GM10266 (cell line): Measurements from ENCODE around the gene DUX4.
"Not testable (repeated sequence)": the region's sequence is repeated elsewhere in the genome, so short reads cannot be mapped to it uniquely, and the experiment has no call there.

Experiments
- DNase-seq: peaks from one replicate; pipeline ENCODE4 v3.0.0; 2012; ENCODE audit errors: extremely low spot score

Gene DUX4

DNA sequence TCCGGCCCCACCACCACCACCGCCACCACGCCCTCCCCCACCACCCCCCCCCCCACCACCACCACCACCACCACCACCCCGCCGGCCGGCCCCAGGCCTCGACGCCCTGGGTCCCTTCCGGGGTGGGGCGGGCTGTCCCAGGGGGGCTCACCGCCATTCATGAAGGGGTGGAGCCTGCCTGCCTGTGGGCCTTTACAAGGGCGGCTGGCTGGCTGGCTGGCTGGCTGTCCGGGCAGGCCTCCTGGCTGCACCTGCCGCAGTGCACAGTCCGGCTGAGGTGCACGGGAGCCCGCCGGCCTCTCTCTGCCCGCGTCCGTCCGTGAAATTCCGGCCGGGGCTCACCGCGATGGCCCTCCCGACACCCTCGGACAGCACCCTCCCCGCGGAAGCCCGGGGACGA lies at the start of gene DUX4:
TSS of gene DUX4 (plus strand) at position 347 of the 400 bp plus-strand sequence. CDS start at position 347, 0 bp downstream.
- not testable (repeated sequence) for DNase-seq

DNA sequence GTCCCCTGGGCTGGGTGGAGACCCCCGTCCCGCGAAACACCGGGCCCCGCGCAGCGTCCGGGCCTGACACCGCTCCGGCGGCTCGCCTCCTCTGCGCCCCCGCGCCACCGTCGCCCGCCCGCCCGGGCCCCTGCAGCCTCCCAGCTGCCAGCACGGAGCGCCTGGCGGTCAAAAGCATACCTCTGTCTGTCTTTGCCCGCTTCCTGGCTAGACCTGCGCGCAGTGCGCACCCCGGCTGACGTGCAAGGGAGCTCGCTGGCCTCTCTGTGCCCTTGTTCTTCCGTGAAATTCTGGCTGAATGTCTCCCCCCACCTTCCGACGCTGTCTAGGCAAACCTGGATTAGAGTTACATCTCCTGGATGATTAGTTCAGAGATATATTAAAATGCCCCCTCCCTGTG lies 1.9 kb downstream of the DUX4 start:
- peak; percentile 0 for DNase-seq

DNA sequence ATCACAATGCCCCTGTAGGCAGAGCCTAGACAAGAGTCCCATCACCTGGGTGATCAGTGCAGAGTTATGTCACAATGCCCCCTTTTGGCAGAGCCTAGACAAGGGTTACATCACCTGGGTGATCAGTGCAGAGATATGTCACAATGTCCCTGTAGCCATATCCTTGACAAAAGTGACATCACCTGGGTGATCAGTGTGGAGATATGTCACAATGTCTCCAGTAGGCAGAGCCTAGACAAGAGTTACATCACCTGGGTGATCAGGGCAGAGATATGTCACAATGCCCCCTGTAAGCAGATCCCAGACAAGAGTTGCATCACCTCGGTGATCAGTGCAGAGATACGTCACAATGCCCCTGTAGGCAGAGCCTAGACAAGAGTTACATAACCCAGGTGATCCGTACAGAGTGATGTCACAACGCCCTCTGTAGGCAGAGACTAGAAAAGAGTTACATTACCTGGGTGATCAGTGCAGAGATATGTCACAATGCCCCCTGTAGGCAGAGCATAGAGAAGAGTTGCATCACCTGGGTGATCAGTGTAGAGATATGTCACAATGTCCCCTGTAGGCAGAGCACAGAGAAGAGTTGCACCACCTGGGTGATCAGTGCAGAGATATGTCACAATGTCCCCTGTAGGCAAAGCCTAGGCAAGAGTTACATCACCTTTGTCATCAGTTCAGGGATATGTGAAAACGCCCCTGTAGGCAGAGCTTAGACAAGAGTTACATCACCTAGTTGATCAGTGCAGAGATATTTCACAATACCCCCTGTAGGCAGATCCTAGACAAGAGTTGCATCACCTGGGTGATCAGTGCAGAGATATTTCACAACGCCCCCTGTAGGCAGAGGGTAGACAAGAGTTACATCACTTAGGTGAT lies 4.4 kb downstream of the DUX4 start:
- DNase-seq: not testable (repeated sequence)

GRCh38 chr4:190178606-190178990 lies 5.0 kb downstream of the DUX4 start:
- DNase-seq: not testable (repeated sequence)

DNA sequence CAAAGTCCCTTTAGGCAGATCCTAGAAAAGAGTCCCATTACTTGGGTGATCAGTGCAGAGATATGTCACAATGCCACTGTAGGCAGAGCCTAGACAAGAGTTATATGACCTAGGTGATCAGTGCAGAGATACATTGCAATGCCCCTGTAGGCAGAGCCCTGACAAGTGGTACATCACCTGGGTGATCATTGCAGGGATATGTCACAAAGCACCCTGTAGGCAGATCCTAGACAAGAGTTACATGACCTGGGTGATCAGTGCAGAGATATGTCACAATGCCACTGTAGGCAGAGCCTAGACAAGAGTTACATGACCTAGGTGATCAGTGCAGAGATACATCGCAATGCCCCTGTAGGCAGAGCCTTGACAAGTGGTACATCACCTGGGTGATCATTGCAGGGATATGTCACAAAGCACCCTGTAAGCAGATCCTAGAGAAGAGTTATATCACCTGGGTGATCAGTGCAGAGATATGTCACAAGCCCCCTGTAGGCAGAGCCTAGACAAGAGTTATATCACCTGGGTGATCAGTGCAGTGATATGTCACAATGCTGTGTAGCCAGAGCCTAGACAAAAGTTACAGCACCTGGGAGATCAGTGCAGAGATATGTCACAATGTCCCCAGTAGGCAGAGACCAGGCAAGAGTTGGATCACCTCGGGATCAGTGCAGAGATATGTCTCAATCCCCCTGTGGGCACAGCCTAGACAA lies 5.6 kb downstream of the DUX4 start:
- DNase-seq: not testable (repeated sequence)

DNA sequence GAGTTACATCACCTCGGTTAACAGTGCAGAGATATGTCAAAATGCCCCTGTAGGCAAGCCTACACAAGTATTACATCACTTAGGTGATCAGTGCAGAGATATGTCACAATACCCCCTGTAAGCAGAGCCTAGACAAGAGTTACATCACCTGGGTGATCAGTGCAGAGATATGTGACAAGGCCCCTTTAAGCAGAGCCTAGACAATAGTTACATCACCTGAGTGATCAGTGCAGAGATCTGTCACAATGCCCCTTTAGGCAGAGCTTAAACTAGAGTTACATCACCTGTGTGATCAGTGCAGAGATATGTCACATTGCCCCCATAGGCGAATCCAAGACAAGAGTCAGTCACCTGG lies 6.1 kb downstream of the DUX4 start:
- not testable (repeated sequence) for DNase-seq

DNA sequence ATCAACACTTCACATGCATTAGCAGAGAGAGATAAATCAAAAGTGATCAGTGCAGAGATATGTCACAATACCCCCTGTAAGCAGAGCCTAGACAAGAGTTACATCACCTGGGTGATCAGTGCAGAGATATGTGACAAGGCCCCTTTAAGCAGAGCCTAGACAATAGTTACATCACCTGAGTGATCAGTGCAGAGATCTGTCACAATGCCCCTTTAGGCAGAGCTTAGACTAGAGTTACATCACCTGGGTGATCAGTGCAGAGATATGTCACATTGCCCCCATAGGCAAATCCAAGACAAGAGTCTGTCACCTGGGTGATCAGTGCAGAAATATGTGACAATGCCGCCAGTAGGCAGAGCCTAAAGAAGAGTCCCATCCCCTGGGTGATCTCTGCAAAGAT lies 7.4 kb downstream of the DUX4 start:
- not testable (repeated sequence) for DNase-seq

DNA sequence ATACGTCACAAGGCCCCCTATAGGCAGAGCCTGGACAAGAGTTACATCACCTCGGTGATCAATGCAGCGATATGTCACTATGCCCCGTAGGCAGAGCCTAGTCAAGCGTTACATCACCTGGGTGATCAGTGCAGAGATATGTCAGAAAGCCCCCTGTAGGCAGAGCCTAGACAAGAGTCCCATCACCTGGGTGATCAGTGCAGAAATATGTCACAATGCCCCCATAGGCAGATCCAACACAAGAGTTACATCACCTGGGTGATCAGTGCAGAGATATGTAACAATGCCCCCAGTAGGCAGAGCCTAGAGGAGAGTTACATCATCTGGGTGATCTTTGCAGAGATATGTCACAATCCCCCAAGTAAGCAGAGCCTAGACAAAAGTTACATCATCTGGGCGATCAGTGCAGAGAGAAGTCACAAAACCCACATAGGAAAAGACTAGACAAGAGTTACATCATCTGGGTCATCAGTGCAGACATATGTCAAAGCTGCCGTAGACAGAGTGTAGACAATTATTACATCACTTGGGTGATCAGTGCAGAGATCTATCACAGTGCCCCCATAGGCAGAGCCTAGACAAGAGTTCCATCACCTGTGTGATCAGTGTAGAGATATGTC lies 8.0 kb downstream of the DUX4 start:
- not testable (repeated sequence) for DNase-seq

DNA sequence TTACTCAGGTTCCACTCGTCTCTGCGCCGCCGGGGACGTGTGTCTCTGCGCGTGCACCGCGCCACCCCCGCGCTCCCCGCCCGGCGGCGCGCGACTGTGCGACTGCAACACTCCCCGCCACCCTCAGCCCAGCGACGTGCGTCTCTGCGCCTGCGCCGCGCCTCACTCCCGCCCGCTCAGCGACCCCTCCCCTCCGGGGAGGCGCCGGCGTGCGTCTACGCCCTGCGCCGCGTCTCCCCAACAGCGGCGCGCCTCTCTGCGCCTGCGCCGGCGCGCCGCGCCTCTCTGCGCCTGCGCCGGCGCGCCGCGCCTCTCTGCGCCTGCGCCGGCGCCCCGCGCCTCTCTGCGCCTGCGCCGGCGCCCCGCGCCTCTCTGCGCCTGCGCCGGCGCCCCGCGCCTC lies 29.9 kb downstream of the DUX4 start:
- not testable (repeated sequence) for DNase-seq
